Natural killer cell (primary cell): ENCODE results near the gene SH2D3A. TPM values are rescaled to one million over a fixed set of nuclear protein-coding genes. Genes with fewer than 3 reads are reported as not detected.

Experiments
- ATAC-seq, 3 donors: fragments of 150-1000 bp in 2 of 3; fragments of 200-7000 bp in 1 of 3; cut with Tn5 transposase; 1 replicate in 1 of 3; 2 replicates in 2 of 3; pipeline ENCODE4 v1.10.0; 2021; ENCODE audit warnings: mild to moderate bottlenecking in 2 of 3, moderate library complexity in 2 of 3
- DNase-seq, 2 donors: peaks; one replicate each; pipeline versions ENCODE4 v3.0.0 to v3.0.0-alpha.2; 2013 to 2021; ENCODE audit warnings: mixed read lengths in 1 of 2
- H3K27ac ChIP-seq: one replicate; pipeline ENCODE4 v1.5.1; 2013; ENCODE audit warnings: mild to moderate bottlenecking, low read length
- H3K27me3 ChIP-seq: one replicate; pipeline ENCODE4 v1.6.1; 2013; ENCODE audit warnings: low read length; ENCODE audit not compliant: control insufficient read depth, insufficient read depth
- H3K36me3 ChIP-seq: one replicate; pipeline ENCODE4 v1.6.1; 2013; ENCODE audit warnings: low read length; ENCODE audit not compliant: control insufficient read depth, insufficient read depth
- H3K4me1 ChIP-seq: one replicate; pipeline ENCODE4 v1.6.1; 2013; ENCODE audit warnings: low read length; ENCODE audit not compliant: control insufficient read depth, insufficient read depth
- H3K4me3 ChIP-seq: one replicate; pipeline ENCODE4 v1.5.1; 2013; ENCODE audit warnings: low read length
- H3K9me3 ChIP-seq: one replicate; pipeline ENCODE4 v1.6.1; 2013; ENCODE audit warnings: low read length; ENCODE audit not compliant: control insufficient read depth, insufficient read depth
- H3K27ac Mint-ChIP-seq, 2 donors: one replicate each; pipeline ENCODE4 v1.8.0; 2022; ENCODE audit warnings: mild to moderate bottlenecking in 2 of 2, mixed read lengths in 2 of 2, moderate library complexity in 1 of 2
- H3K27me3 Mint-ChIP-seq, 2 donors: one replicate each; pipeline ENCODE4 v1.8.0; 2022; ENCODE audit warnings: low read depth in 2 of 2, mixed read lengths in 2 of 2
- H3K36me3 Mint-ChIP-seq: one replicate; pipeline ENCODE4 v1.8.0; 2022; ENCODE audit warnings: mixed read lengths
- H3K4me1 Mint-ChIP-seq, 2 donors: one replicate each; pipeline ENCODE4 v1.8.0; 2022; ENCODE audit warnings: mixed read lengths in 2 of 2
- H3K4me3 Mint-ChIP-seq: one replicate; pipeline ENCODE4 v1.8.0; 2022; ENCODE audit warnings: mild to moderate bottlenecking, moderate library complexity, mixed read lengths
- H3K9me3 Mint-ChIP-seq, 2 donors: one replicate each; pipeline ENCODE4 v1.8.0; 2022; ENCODE audit warnings: mixed read lengths in 2 of 2
- CTCF ChIP-seq: fragments of 200-600 bp; IDR thresholded peaks from one replicate; pipeline ENCODE4 v1.8.0; 2022; ENCODE audit warnings: antibody characterized with exemption
- WGBS: methylation state at CpG from one replicate; pipeline ENCODE4 v1.1.7; 2013; ENCODE audit warnings: missing lambda C conversion rate; ENCODE audit not compliant: insufficient coverage; 5-methylcytosine and 5-hydroxymethylcytosine counted together
- intact Hi-C: fragments of 100-400 bp; cut with micrococcal nuclease; formaldehyde crosslinking; loops from one replicate; pipeline ENCODE4 v1.14.2; 2022
- total RNA-seq, 4 donors: library from RNA; stranded (reverse); fragments of 120-200 nt in 1 of 4; gene quantifications; one replicate each; pipeline versions ENCODE4 v1.2.3 to v1.2.4, GENCODE V29; 2013 to 2022

The SH2D3A gene
- total RNA-seq, 3 donors from 2014 or later (not counting 1 experiment from before 2014, with no cell fraction given), result 14.6 to 20.1 (median 15.3) TPM

- H3K36me3 ChIP-seq, result peaks cover 4% of the 10 kb centered on the region
- Mint-ChIP-seq H3K9me3 (no peaks in the 10 kb centered on the region), H3K4me3 (no peak overlapping the region), H3K27me3 (no peaks in the 10 kb centered on the region), H3K36me3 (no peaks in the 10 kb centered on the region), H3K27ac (peak overlapping the region; percentile 59 to 71), H3K4me1 (peaks cover 52 to 60% of the 10 kb centered on the region in 2 donors)
- H3K27me3 ChIP-seq, result no peaks in the 10 kb centered on the region
- H3K4me1 ChIP-seq, result peaks cover 42% of the 10 kb centered on the region
- intact Hi-C loops, result no loop called here
- no peak overlapping the region for H3K4me3 ChIP-seq
- ATAC-seq, result no peak
- WGBS, result 98% methylated on average over 5 of the region's 5 CpGs
- no peak for TF ChIP-seq CTCF
- H3K27ac ChIP-seq, result no peak overlapping the region
- H3K9me3 ChIP-seq, result no peaks in the 10 kb centered on the region
- DNase-seq, result no peak
Measured at GRCh38 chr19:6807291-6807690, 40.1 kb upstream of the SH2D3A start.

- ATAC-seq, result no peak
- Histone ChIP-seq H3K4me3 (no peak overlapping the region), H3K27me3 (no peaks in the 10 kb centered on the region), H3K36me3 (peaks cover 4% of the 10 kb centered on the region), H3K9me3 (no peaks in the 10 kb centered on the region), H3K27ac (no peak overlapping the region), H3K4me1 (peaks cover 44% of the 10 kb centered on the region)
- 96% methylated on average over 3 of the region's 4 CpGs for WGBS
- Mint-ChIP-seq H3K27ac (peak overlapping the region; percentile 59 to 71), H3K36me3 (no peaks in the 10 kb centered on the region), H3K4me1 (peaks cover 52 to 60% of the 10 kb centered on the region in 2 donors), H3K27me3 (no peaks in the 10 kb centered on the region), H3K4me3 (no peak overlapping the region), H3K9me3 (no peaks in the 10 kb centered on the region)
- intact Hi-C loops, result no loop called here
- TF ChIP-seq CTCF, result no peak
- DNase-seq, result no peak
Measured at GRCh38 chr19:6806488-6806887, 39.3 kb upstream of the SH2D3A start.

DNA sequence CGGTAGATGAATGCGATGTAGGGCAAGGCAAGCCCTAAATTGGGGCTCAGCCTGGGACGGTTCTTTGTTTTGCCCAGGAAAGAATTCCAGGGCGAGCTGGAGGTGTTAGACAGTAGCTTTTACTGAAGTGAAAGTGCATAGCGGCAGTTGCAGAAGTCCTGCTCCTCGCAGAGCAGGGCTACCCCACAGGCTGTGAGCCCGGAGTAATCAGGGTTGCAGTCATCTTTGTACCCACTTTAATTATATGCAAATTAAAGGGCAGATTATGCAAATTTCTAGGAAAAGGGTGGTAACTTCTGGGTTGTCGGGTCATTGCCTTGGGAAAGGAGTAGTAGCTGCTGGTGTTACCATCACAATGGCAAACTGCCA is 35.8 kb upstream of the SH2D3A start:
- H3K27me3 Mint-ChIP-seq, result no peaks in the 10 kb centered on the region
- no peak for TF ChIP-seq CTCF
- peak overlapping the region; percentile 28 for H3K4me3 ChIP-seq
- no peaks in the 10 kb centered on the region for H3K9me3 ChIP-seq
- H3K9me3 Mint-ChIP-seq, result no peaks in the 10 kb centered on the region
- peak overlapping the region; percentile 97 to 99 for H3K27ac Mint-ChIP-seq
- no peaks in the 10 kb centered on the region for H3K36me3 ChIP-seq
- DNase-seq (peak; percentile 27 to 30), ATAC-seq (no peak)
- intact Hi-C loops, result loop anchor here (5.0 kb wide), 2 partner anchors 141 to 384 kb away; no protein-coding TSS in a partner anchor
- H3K4me1 Mint-ChIP-seq, result peaks cover 59 to 65% of the 10 kb centered on the region in 2 donors
- WGBS, result 32% methylated on average over 8 of the region's 8 CpGs
- peaks cover 52% of the 10 kb centered on the region for H3K4me1 ChIP-seq
- no peaks in the 10 kb centered on the region for H3K27me3 ChIP-seq
- peak overlapping the region; percentile 85 for H3K27ac ChIP-seq
- H3K4me3 Mint-ChIP-seq, result peak overlapping the region; percentile 99
- no peaks in the 10 kb centered on the region for H3K36me3 Mint-ChIP-seq
